ENCODE measurements around the gene SMARCC2.

The SMARCC2 gene

GRCh38 chr12:56193025-56193578 lies 3.8 kb upstream of the SMARCC2 start:
- Mint-ChIP-seq H3K9me3 (no peaks in the 10 kb centered on the region), H3K36me3 (no peaks in the 10 kb centered on the region), H3K27ac (peak overlapping the region; percentile 89), H3K4me3 (peak overlapping the region; percentile 6), H3K4me1 (peaks cover 29% of the 10 kb centered on the region), H3K27me3 (no peaks in the 10 kb centered on the region)

GRCh38 chr12:56192582-56192981 lies 3.3 kb upstream of the SMARCC2 start:
- Mint-ChIP-seq H3K4me3 (peak overlapping the region; percentile 6), H3K9me3 (no peaks in the 10 kb centered on the region), H3K4me1 (peaks cover 34% of the 10 kb centered on the region), H3K27ac (no peak overlapping the region), H3K27me3 (no peaks in the 10 kb centered on the region), H3K36me3 (no peaks in the 10 kb centered on the region)

GRCh38 chr12:56190695-56191155 lies 1.4 kb upstream of the SMARCC2 start:
- H3K36me3 Mint-ChIP-seq, result peaks cover 4% of the 10 kb centered on the region
- H3K4me3 Mint-ChIP-seq, result peak overlapping the region; percentile 98
- peaks cover 48% of the 10 kb centered on the region for H3K4me1 Mint-ChIP-seq
- no peaks in the 10 kb centered on the region for H3K9me3 Mint-ChIP-seq
- H3K27me3 Mint-ChIP-seq, result no peaks in the 10 kb centered on the region
- H3K27ac Mint-ChIP-seq, result peak overlapping the region; percentile 100

- peaks cover 5% of the 10 kb centered on the region for H3K36me3 Mint-ChIP-seq
- H3K27ac Mint-ChIP-seq, result peak overlapping the region; percentile 100
- H3K4me1 Mint-ChIP-seq, result peaks cover 49% of the 10 kb centered on the region
- H3K27me3 Mint-ChIP-seq, result no peaks in the 10 kb centered on the region
- H3K9me3 Mint-ChIP-seq, result no peaks in the 10 kb centered on the region
- peak overlapping the region; percentile 98 for H3K4me3 Mint-ChIP-seq
Observed at GRCh38 chr12:56189918-56190694, 823 bp upstream of the SMARCC2 start.

- peaks cover 49% of the 10 kb centered on the region for H3K4me1 Mint-ChIP-seq
- H3K36me3 Mint-ChIP-seq, result peaks cover 6% of the 10 kb centered on the region
- peak overlapping the region; percentile 90 for H3K4me3 Mint-ChIP-seq
- peak overlapping the region; percentile 91 for H3K27ac Mint-ChIP-seq
- H3K27me3 Mint-ChIP-seq, result no peaks in the 10 kb centered on the region
- H3K9me3 Mint-ChIP-seq, result no peaks in the 10 kb centered on the region
Observed at GRCh38 chr12:56188778-56189098, 545 bp downstream of the SMARCC2 start.

GRCh38 chr12:56188131-56188777 lies 1.0 kb downstream of the SMARCC2 start:
- H3K9me3 Mint-ChIP-seq, result no peaks in the 10 kb centered on the region
- peaks cover 45% of the 10 kb centered on the region for H3K4me1 Mint-ChIP-seq
- H3K27me3 Mint-ChIP-seq, result no peaks in the 10 kb centered on the region
- peak overlapping the region; percentile 90 for H3K4me3 Mint-ChIP-seq
- peaks cover 6% of the 10 kb centered on the region for H3K36me3 Mint-ChIP-seq
- peak overlapping the region; percentile 91 for H3K27ac Mint-ChIP-seq

GRCh38 chr12:56186957-56187356 lies 2.3 kb downstream of the SMARCC2 start:
- Mint-ChIP-seq H3K4me3 (peak overlapping the region; percentile 90), H3K36me3 (peaks cover 6% of the 10 kb centered on the region), H3K27ac (peak overlapping the region; percentile 85), H3K4me1 (peaks cover 38% of the 10 kb centered on the region), H3K27me3 (no peaks in the 10 kb centered on the region), H3K9me3 (no peaks in the 10 kb centered on the region)

GRCh38 chr12:56178347-56178746 lies 10.9 kb downstream of the SMARCC2 start:
- Mint-ChIP-seq H3K4me3 (no peak overlapping the region), H3K36me3 (peaks cover 20% of the 10 kb centered on the region), H3K9me3 (no peaks in the 10 kb centered on the region), H3K27ac (no peak overlapping the region), H3K4me1 (no peaks in the 10 kb centered on the region), H3K27me3 (no peaks in the 10 kb centered on the region)

- H3K4me1 Mint-ChIP-seq, result no peaks in the 10 kb centered on the region
- H3K9me3 Mint-ChIP-seq, result no peaks in the 10 kb centered on the region
- no peaks in the 10 kb centered on the region for H3K27me3 Mint-ChIP-seq
- no peak overlapping the region for H3K27ac Mint-ChIP-seq
- no peak overlapping the region for H3K4me3 Mint-ChIP-seq
- H3K36me3 Mint-ChIP-seq, result peaks cover 20% of the 10 kb centered on the region
Observed at GRCh38 chr12:56172839-56173238, 16.4 kb downstream of the SMARCC2 start.

- Mint-ChIP-seq H3K4me3 (no peak overlapping the region), H3K27me3 (no peaks in the 10 kb centered on the region), H3K36me3 (peaks cover 16% of the 10 kb centered on the region), H3K27ac (no peak overlapping the region), H3K4me1 (no peaks in the 10 kb centered on the region), H3K9me3 (no peaks in the 10 kb centered on the region)
Observed at GRCh38 chr12:56169229-56169759, 20.0 kb downstream of the SMARCC2 start.

GRCh38 chr12:56165369-56165768 lies 23.9 kb downstream of the SMARCC2 start:
- no peaks in the 10 kb centered on the region for H3K27me3 Mint-ChIP-seq
- no peak overlapping the region for H3K4me3 Mint-ChIP-seq
- peaks cover 14% of the 10 kb centered on the region for H3K4me1 Mint-ChIP-seq
- peaks cover 17% of the 10 kb centered on the region for H3K36me3 Mint-ChIP-seq
- peak overlapping the region; percentile 62 for H3K27ac Mint-ChIP-seq
- H3K9me3 Mint-ChIP-seq, result no peaks in the 10 kb centered on the region

GRCh38 chr12:56164345-56164729 lies 24.9 kb downstream of the SMARCC2 start:
- H3K4me1 Mint-ChIP-seq, result peaks cover 24% of the 10 kb centered on the region
- H3K9me3 Mint-ChIP-seq, result no peaks in the 10 kb centered on the region
- H3K36me3 Mint-ChIP-seq, result peaks cover 12% of the 10 kb centered on the region
- no peak overlapping the region for H3K4me3 Mint-ChIP-seq
- H3K27me3 Mint-ChIP-seq, result no peaks in the 10 kb centered on the region
- H3K27ac Mint-ChIP-seq, result peak overlapping the region; percentile 48

GRCh38 chr12:56163533-56164344 lies 25.5 kb downstream of the SMARCC2 start:
- Mint-ChIP-seq H3K9me3 (no peaks in the 10 kb centered on the region), H3K27me3 (no peaks in the 10 kb centered on the region), H3K4me3 (no peak overlapping the region), H3K36me3 (peaks cover 17% of the 10 kb centered on the region), H3K4me1 (peaks cover 29% of the 10 kb centered on the region), H3K27ac (peak overlapping the region; percentile 48)

- Mint-ChIP-seq H3K27me3 (no peaks in the 10 kb centered on the region), H3K9me3 (no peaks in the 10 kb centered on the region), H3K4me1 (peaks cover 30% of the 10 kb centered on the region), H3K36me3 (peaks cover 14% of the 10 kb centered on the region), H3K27ac (peak overlapping the region; percentile 47), H3K4me3 (no peak overlapping the region)
Observed at GRCh38 chr12:56162468-56163290, 26.6 kb downstream of the SMARCC2 start.

Measured in activated naive CD4-positive, alpha-beta T cell treated with anti-CD3 and anti-CD28 coated beads, Interleukin-2, amount 50 U/mL, for 24 hours (primary cell).